ENCODE measurements around the gene PPP2R3A.
"Not testable (repeated sequence)": the region's sequence is repeated elsewhere in the genome, so short reads cannot be mapped to it uniquely, and the experiment has no call there.

PPP2R3A gene

DNA sequence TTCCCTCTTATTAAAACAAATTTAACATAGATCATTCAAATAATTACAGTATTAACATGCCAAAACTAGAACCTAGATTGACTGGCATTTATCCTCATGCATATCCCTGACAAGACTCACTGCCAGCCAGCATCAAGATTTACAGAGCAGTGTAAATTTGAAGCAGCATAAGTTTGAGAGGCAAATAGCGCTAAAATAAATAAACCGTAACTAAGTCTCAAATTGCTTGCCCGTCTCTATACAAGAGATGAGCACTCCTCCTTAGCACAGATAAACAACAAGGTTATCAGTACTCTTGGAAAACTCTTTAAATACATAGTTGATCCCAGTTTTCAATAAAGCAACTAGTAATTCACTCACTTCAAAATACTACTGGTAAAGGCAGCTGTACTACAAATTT lies 201.0 kb downstream of the PPP2R3A start:
- H3K4me3 ChIP-seq (ENCODE audit: low read depth, low read length): no peak overlapping the region
- DNase-seq (ENCODE audit: low read depth): no peak
- TF ChIP-seq MYC (IDR thresholded peaks at IDR 0.05; ENCODE audit: low read depth, low read length) (no peak), POLR2A (IDR thresholded peaks at IDR 0.05; ENCODE audit: extremely low read depth, insufficient read length) (no peak)
- TF ChIP-seq, protein P1, sequence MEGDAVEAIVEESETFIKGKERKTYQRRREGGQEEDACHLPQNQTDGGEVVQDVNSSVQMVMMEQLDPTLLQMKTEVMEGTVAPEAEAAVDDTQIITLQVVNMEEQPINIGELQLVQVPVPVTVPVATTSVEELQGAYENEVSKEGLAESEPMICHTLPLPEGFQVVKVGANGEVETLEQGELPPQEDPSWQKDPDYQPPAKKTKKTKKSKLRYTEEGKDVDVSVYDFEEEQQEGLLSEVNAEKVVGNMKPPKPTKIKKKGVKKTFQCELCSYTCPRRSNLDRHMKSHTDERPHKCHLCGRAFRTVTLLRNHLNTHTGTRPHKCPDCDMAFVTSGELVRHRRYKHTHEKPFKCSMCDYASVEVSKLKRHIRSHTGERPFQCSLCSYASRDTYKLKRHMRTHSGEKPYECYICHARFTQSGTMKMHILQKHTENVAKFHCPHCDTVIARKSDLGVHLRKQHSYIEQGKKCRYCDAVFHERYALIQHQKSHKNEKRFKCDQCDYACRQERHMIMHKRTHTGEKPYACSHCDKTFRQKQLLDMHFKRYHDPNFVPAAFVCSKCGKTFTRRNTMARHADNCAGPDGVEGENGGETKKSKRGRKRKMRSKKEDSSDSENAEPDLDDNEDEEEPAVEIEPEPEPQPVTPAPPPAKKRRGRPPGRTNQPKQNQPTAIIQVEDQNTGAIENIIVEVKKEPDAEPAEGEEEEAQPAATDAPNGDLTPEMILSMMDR (IDR thresholded peaks at IDR 0.05; ENCODE audit: low read depth, low read length): no peak
- TF ChIP-seq, protein P2, sequence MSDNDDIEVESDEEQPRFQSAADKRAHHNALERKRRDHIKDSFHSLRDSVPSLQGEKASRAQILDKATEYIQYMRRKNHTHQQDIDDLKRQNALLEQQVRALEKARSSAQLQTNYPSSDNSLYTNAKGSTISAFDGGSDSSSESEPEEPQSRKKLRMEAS (IDR thresholded peaks at IDR 0.05; ENCODE audit: low read depth, low read length): no peak

DNA sequence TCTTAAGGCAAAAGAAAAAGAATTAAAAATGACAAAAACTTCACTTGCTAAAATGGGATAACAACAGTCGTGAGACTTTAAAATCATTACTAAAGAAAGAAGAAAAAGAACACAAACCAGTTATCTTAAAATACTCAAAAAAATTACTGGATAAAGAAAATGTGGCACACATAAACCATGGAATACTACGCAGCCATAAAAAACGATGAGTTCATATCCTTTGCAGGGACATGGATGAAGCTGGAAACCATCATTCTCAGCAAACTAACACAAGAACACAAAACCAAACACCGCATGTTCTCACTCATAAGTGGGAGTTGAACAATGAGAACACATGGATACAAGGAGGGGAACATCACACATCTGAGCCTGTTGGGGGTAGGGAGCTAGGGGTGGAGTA lies 202.7 kb downstream of the PPP2R3A start:
- not testable (repeated sequence) for DNase-seq (ENCODE audit: low read depth); H3K4me3 ChIP-seq (ENCODE audit: low read depth, low read length)

DNA sequence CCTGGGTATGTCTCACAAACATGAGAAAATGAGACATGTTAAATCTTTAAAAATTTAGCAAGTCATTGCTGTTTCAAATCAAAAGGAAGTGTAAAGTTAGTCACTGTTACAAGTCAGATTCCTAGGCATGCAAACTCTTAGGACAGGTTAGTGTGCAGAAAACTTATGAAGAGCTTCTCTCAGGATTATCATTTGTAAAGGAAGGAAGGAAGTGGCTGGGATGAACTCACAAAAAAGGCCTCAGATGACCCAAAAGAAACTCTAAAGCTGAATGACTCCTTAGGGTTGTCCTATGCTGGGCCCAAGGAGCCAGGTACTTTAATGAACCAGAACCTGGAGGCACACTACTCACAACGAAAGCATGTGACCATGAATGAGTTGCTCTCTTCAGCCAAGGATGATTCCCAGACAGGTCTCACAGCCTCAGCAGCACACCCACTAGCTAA lies 205.6 kb downstream of the PPP2R3A start:
- no peak overlapping the region for H3K4me3 ChIP-seq (ENCODE audit: low read depth, low read length)
- no peak for DNase-seq (ENCODE audit: low read depth)
- TF ChIP-seq POLR2A (IDR thresholded peaks at IDR 0.05; ENCODE audit: extremely low read depth, insufficient read length) (no peak), MYC (IDR thresholded peaks at IDR 0.05; ENCODE audit: low read depth, low read length) (no peak)
- TF ChIP-seq, protein P1 (IDR thresholded peaks at IDR 0.05; ENCODE audit: low read depth, low read length): no peak

DNA sequence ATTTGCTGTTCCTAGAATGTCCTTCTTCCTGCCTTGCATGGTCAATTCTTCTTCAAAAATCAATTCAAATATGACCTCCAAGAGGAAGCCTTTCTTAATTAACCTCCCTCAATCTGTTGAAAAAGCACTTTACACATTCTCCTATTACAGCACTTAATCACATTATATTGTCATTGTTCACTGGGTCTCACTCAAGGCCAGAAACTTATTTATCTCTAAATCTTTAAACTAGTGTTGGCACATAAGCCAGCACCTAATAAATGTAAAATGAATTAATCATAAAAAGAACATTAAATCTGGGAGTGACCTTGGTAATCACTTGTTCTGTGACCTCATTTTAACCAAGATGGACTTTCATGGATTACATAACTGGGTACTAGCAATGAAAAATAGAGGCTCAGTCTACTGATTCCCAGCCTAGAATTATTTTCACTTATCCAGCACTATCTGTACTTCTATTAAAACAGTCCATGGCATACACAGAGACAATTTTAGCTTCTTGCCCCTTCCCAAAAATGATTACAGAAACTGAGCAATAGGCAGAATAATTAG lies 208.5 kb downstream of the PPP2R3A start:
- no peak overlapping the region for H3K4me3 ChIP-seq (ENCODE audit: low read depth, low read length)
- no peak for DNase-seq (ENCODE audit: low read depth)
- no peak for TF ChIP-seq MYC (IDR thresholded peaks at IDR 0.05; ENCODE audit: low read depth, low read length)
- no peak for TF ChIP-seq POLR2A (IDR thresholded peaks at IDR 0.05; ENCODE audit: extremely low read depth, insufficient read length)
- TF ChIP-seq, protein P2 (IDR thresholded peaks at IDR 0.05; ENCODE audit: low read depth, low read length): no peak
- TF ChIP-seq, protein P1 (IDR thresholded peaks at IDR 0.05; ENCODE audit: low read depth, low read length): no peak

DNA sequence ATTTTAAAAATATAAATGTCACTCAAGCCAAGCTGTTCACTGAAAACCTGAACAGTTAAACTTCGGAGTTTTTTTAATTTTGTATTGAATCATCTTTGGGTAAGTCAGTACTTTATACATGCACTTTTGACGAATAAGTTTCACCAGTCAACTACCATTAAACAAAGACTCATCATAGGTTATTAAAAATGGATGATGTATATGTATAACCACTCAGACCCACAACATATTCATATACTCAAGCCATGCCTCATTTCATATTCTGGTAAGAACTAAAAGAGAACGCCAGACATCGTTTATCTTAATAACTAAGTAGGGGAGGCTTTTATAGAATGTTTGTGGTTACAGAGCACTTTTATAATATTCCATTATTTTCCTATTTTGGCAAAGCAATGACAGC lies 212.3 kb downstream of the PPP2R3A start:
- no peak for DNase-seq (ENCODE audit: low read depth)
- H3K4me3 ChIP-seq (ENCODE audit: low read depth, low read length): no peak overlapping the region
- TF ChIP-seq POLR2A (IDR thresholded peaks at IDR 0.05; ENCODE audit: extremely low read depth, insufficient read length): no peak
- TF ChIP-seq, protein P2 (IDR thresholded peaks at IDR 0.05; ENCODE audit: low read depth, low read length): no peak
- TF ChIP-seq MYC (IDR thresholded peaks at IDR 0.05; ENCODE audit: low read depth, low read length): no peak
- TF ChIP-seq, protein P1 (IDR thresholded peaks at IDR 0.05; ENCODE audit: low read depth, low read length): no peak

DNA sequence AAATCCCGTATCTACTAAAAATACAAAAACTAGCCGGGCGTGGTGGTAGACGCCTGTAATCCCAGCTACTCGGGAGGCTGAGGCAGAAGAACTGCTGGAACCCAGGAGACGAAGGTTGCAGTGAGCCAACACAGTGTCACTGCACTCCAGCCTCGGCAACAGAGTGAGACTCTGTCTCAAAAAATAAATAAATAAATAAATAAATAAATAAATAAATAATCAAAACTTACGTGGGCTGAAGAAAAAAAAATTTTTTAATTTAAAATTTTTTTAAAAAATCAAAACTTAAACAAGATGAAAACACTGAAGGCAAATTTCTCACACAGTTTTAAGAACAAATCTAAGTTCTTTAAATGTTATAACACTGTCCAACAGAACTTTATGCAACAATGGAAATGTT lies 216.2 kb downstream of the PPP2R3A start:
- TF ChIP-seq MYC (IDR thresholded peaks at IDR 0.05; ENCODE audit: low read depth, low read length): no peak
- DNase-seq (ENCODE audit: low read depth): no peak
- no peak overlapping the region for H3K4me3 ChIP-seq (ENCODE audit: low read depth, low read length)

DNA sequence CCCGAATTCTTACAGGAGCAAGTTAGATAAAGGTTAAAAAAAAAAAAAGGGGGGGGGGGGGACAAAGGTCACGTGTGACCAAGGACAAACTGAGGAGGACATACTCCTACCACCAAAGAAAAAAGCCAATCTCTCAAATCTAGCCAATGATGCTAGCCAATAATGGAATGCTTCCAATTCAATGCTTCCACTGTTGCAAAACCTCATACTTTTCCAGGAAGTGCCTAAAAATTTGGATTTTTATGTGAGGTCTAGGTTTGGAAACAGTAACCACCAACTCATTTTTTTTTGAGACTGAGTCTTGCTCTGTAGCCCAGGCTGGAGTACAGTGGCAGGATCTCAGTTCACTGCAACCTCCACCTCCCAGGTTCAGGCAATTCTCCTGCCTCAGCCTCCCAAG lies 219.2 kb downstream of the PPP2R3A start:
- no peak overlapping the region for H3K4me3 ChIP-seq (ENCODE audit: low read depth, low read length)
- DNase-seq (ENCODE audit: low read depth): no peak
- TF ChIP-seq MYC (IDR thresholded peaks at IDR 0.05; ENCODE audit: low read depth, low read length): no peak
- TF ChIP-seq, protein P1 (IDR thresholded peaks at IDR 0.05; ENCODE audit: low read depth, low read length): no peak
- TF ChIP-seq POLR2A (IDR thresholded peaks at IDR 0.05; ENCODE audit: extremely low read depth, insufficient read length): no peak
- TF ChIP-seq, protein P2 (IDR thresholded peaks at IDR 0.05; ENCODE audit: low read depth, low read length): no peak
